Rectal smooth muscle tissue (tissue), 1 donor: ENCODE results near the gene PHGDH.

Experiments used
- H3K27ac ChIP-seq: one replicate; pipeline ENCODE4 v1.7.0; 2013; ENCODE audit warnings: low read depth, low read length, inconsistent platforms
- H3K27me3 ChIP-seq: one replicate; pipeline ENCODE4 v1.7.0; 2013; ENCODE audit warnings: low read length; ENCODE audit not compliant: control insufficient read depth, insufficient read depth
- H3K36me3 ChIP-seq: one replicate; pipeline ENCODE4 v1.7.0; 2013; ENCODE audit warnings: low read length; ENCODE audit not compliant: control insufficient read depth, insufficient read depth
- H3K4me1 ChIP-seq: one replicate; pipeline ENCODE4 v1.7.0; 2013; ENCODE audit warnings: low read length; ENCODE audit not compliant: control insufficient read depth, insufficient read depth
- H3K4me3 ChIP-seq: one replicate; pipeline ENCODE4 v1.7.0; 2013; ENCODE audit warnings: low read length
- H3K9ac ChIP-seq: one replicate; pipeline ENCODE4 v1.7.0; 2013; ENCODE audit warnings: low read length

Gene PHGDH

DNA sequence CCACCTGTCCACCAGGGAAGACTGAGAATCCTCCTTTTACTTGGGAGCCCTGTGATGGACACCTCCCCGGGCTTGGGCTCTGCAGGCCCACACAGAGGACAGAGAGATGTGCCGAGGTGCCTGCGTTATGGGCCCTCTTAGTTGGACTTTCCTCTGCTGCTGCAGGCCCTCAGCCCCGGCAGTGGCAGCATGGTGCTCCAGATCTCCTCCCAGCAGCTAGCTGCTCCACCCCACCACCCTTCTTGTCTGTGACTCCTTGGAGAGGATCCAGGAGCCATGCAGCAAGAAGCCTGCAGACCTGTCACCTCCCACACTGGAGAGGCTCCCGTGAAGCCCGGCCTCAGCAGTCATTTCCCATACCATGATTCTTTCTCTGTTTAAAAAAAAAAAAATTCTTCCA is 27.4 kb downstream of the PHGDH start:
- no peak overlapping the region for H3K4me3 ChIP-seq
- peaks cover 11% of the 10 kb centered on the region for H3K4me1 ChIP-seq
- H3K36me3 ChIP-seq: peaks cover 2% of the 10 kb centered on the region
- no peak overlapping the region for H3K27ac ChIP-seq
- H3K9ac ChIP-seq: no peak overlapping the region
- H3K27me3 ChIP-seq: no peaks in the 10 kb centered on the region

- no peak overlapping the region for H3K27ac ChIP-seq
These were observed 28.5 kb downstream of the PHGDH start for GRCh38 chr1:119740261-119740660.

GRCh38 chr1:119740896-119741780 is 29.4 kb downstream of the PHGDH start:
- no peak overlapping the region for H3K27ac ChIP-seq
- H3K27me3 ChIP-seq: no peaks in the 10 kb centered on the region
- no peak overlapping the region for H3K9ac ChIP-seq
- H3K36me3 ChIP-seq: peaks cover 2% of the 10 kb centered on the region
- peaks cover 11% of the 10 kb centered on the region for H3K4me1 ChIP-seq
- no peak overlapping the region for H3K4me3 ChIP-seq

More at GRCh38 chr1:119740261-119740660, 28.5 kb downstream of the PHGDH start:
- Histone ChIP-seq H3K4me3 (no peak overlapping the region), H3K4me1 (peaks cover 11% of the 10 kb centered on the region), H3K9ac (no peak overlapping the region), H3K36me3 (peaks cover 2% of the 10 kb centered on the region), H3K27me3 (no peaks in the 10 kb centered on the region)

DNA sequence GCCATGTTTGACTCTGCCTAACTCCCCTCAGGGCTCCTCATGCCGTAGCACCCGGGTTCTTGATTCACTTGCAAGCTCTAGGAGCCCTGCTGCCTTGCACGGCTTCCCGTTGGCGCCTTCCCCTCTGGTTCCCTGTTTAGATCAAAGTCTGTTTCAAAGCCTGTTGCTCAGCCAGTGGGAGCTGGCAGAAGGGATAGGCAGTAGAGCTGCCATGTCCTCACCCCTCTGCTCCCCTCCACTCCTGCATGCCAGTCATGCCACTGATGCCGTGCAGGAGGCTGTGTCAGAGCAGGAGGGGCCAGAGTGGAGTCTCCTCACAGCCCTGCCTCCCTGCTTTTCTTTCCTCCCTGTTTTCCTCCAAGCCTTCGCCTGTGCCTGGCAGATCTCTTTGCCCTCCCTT is 30.5 kb downstream of the PHGDH start:
- Histone ChIP-seq H3K36me3 (peaks cover 2% of the 10 kb centered on the region), H3K9ac (no peak overlapping the region), H3K4me3 (no peak overlapping the region), H3K27ac (peak overlapping the region; percentile 42), H3K4me1 (peaks cover 11% of the 10 kb centered on the region), H3K27me3 (no peaks in the 10 kb centered on the region)

DNA sequence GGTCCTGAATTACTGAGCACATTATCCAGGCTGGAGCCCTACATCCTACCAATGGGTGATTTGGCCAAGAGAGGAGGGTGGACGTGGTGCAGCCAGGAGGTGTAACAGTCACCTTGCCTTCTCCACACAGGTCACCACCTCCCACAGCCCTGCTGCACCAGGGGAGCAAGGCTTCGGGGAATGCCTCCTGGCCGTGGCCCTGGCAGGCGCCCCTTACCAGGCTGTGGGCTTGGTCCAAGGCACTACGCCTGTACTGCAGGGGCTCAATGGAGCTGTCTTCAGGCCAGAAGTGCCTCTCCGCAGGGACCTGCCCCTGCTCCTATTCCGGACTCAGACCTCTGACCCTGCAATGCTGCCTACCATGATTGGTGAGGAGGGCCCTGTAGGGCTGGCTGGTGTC is 30.9 kb downstream of the PHGDH start:
- Histone ChIP-seq H3K4me3 (no peak overlapping the region), H3K36me3 (peaks cover 2% of the 10 kb centered on the region), H3K27me3 (no peaks in the 10 kb centered on the region), H3K9ac (no peak overlapping the region), H3K27ac (peak overlapping the region; percentile 42), H3K4me1 (peaks cover 11% of the 10 kb centered on the region)

GRCh38 chr1:119743308-119743707 is 31.6 kb downstream of the PHGDH start:
- Histone ChIP-seq H3K9ac (no peak overlapping the region), H3K36me3 (peaks cover 2% of the 10 kb centered on the region), H3K27me3 (no peaks in the 10 kb centered on the region), H3K27ac (no peak overlapping the region), H3K4me1 (peaks cover 11% of the 10 kb centered on the region), H3K4me3 (no peak overlapping the region)

GRCh38 chr1:119743776-119744597 is 32.3 kb downstream of the PHGDH start:
- H3K36me3 ChIP-seq: peaks cover 2% of the 10 kb centered on the region
- H3K27ac ChIP-seq: no peak overlapping the region
- no peak overlapping the region for H3K9ac ChIP-seq
- H3K27me3 ChIP-seq: no peaks in the 10 kb centered on the region
- H3K4me3 ChIP-seq: no peak overlapping the region
- H3K4me1 ChIP-seq: peaks cover 11% of the 10 kb centered on the region

GRCh38 chr1:119744598-119744942 is 32.8 kb downstream of the PHGDH start:
- Histone ChIP-seq H3K27me3 (no peaks in the 10 kb centered on the region), H3K36me3 (peaks cover 2% of the 10 kb centered on the region), H3K9ac (no peak overlapping the region), H3K4me1 (peaks cover 11% of the 10 kb centered on the region), H3K27ac (no peak overlapping the region), H3K4me3 (no peak overlapping the region)

GRCh38 chr1:119745034-119745433 is 33.3 kb downstream of the PHGDH start:
- H3K36me3 ChIP-seq: peaks cover 2% of the 10 kb centered on the region
- no peaks in the 10 kb centered on the region for H3K27me3 ChIP-seq
- H3K4me1 ChIP-seq: peaks cover 11% of the 10 kb centered on the region
- no peak overlapping the region for H3K9ac ChIP-seq
- H3K4me3 ChIP-seq: no peak overlapping the region
- no peak overlapping the region for H3K27ac ChIP-seq

- no peak overlapping the region for H3K4me3 ChIP-seq
- H3K4me1 ChIP-seq: peaks cover 8% of the 10 kb centered on the region
- no peaks in the 10 kb centered on the region for H3K36me3 ChIP-seq
- no peak overlapping the region for H3K27ac ChIP-seq
- H3K27me3 ChIP-seq: no peaks in the 10 kb centered on the region
- H3K9ac ChIP-seq: no peak overlapping the region
These were observed 35.7 kb downstream of the PHGDH start for GRCh38 chr1:119747451-119747850.

DNA sequence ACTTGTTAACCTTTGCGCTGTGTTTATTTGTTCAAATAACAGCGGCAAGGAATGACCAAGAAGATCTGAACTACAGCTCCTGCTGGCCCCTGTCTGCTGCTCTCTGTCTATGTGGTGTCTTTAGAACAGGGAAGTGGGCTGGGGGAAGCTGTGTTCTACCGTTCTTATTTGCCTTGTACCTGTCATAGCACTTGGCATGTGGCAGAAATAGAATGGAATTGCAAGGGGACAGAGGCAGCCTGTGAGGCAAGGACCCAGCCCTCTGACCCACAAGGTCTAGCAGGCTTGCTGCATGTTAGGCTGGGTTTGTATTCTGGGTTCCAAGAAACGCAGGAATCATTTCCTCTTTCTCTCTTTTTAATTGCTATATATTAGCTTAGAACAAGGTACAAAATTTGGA is 36.3 kb downstream of the PHGDH start:
- peaks cover 2% of the 10 kb centered on the region for H3K4me1 ChIP-seq
- H3K36me3 ChIP-seq: no peaks in the 10 kb centered on the region
- no peak overlapping the region for H3K9ac ChIP-seq
- H3K27me3 ChIP-seq: no peaks in the 10 kb centered on the region
- no peak overlapping the region for H3K4me3 ChIP-seq
- H3K27ac ChIP-seq: no peak overlapping the region

DNA sequence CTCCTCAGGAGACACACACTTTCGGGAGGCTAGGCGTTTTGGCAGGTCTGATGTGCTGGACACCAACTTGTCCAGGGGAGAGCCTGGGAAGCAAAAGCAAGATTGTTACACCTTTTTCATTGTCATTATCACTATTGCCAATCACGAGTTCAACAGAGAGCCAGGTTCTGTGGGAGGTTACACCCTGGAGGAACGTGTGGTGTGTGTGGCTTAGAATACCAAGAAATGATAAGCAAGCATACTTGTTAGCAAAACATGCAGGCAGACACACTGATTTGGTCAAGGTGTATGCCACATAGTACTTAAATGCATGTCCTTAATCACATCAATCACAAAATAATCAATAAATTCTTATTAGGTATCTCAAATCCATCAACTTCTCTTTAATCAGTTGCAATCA is 40.9 kb downstream of the PHGDH start:
- Histone ChIP-seq H3K4me3 (no peak overlapping the region), H3K36me3 (no peaks in the 10 kb centered on the region), H3K9ac (no peak overlapping the region), H3K27ac (no peak overlapping the region), H3K27me3 (no peaks in the 10 kb centered on the region), H3K4me1 (no peaks in the 10 kb centered on the region)
